ENCODE measurements around the gene ESRRA. TPM values are rescaled to one million over a fixed set of nuclear protein-coding genes. Genes with fewer than 3 reads are reported as not detected.
"Not testable (repeated sequence)": the region's sequence is repeated elsewhere in the genome, so short reads cannot be mapped to it uniquely, and the experiment has no call there.

The ESRRA gene
- total and polyA plus RNA-seq, 2 donors, result 13.3 to 53.2 TPM

DNA sequence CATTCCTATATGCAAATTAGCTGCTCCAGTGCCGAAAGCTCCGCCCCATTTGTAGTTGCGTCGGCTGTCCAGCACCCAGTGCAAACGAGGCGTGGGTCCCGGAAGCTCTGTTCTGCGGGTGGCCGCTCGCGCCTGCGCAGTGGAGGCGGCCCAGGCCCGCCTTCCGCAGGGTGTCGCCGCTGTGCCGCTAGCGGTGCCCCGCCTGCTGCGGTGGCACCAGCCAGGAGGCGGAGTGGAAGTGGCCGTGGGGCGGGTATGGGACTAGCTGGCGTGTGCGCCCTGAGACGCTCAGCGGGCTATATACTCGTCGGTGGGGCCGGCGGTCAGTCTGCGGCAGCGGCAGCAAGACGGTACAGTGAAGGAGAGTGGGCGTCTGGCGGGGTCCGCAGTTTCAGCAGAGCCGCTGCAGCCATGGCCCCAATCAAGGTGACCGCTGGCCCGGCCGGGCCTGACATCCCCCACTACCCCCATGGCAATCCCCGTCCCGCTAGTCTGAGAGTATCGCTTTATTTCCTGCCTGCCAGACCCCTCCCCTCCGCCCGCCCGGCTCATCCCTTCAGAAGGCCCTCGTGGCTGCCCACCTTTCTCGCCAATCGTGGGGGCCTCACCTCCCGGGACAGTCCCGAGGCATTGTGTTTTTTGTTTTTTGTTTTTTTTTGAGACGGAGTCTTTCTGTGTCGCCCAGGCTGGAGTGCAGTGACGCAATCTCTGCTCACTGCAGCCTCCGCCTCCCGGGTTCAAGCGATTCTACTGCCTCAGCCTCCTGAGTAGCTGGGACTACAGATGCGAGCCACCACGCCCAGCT, 12.8 kb downstream of the ESRRA start, which contains the start of gene PRDX5:
TSS of gene PRDX5 (plus strand) at position 161 of the 805 bp plus-strand sequence. CDS start at position 256, 95 bp downstream.
- H3K4me3 ChIP-seq (ENCODE audit: low read depth, low read length), result peak within 1 kb of the TSS; percentile 74
- under 1% methylated on average over 61 of the region's 61 CpGs for WGBS
- H3K27ac ChIP-seq (ENCODE audit: low read depth), result peak within 1 kb of the TSS; percentile 97
- peaks cover 2% of the 10 kb centered on the region for H3K36me3 ChIP-seq (ENCODE audit: insufficient read depth)
- DNase-seq (ENCODE audit: extremely low spot score), result peak; percentile 93
- H3K4me1 ChIP-seq (ENCODE audit: insufficient read depth), result no peaks in the 10 kb centered on the region

DNA sequence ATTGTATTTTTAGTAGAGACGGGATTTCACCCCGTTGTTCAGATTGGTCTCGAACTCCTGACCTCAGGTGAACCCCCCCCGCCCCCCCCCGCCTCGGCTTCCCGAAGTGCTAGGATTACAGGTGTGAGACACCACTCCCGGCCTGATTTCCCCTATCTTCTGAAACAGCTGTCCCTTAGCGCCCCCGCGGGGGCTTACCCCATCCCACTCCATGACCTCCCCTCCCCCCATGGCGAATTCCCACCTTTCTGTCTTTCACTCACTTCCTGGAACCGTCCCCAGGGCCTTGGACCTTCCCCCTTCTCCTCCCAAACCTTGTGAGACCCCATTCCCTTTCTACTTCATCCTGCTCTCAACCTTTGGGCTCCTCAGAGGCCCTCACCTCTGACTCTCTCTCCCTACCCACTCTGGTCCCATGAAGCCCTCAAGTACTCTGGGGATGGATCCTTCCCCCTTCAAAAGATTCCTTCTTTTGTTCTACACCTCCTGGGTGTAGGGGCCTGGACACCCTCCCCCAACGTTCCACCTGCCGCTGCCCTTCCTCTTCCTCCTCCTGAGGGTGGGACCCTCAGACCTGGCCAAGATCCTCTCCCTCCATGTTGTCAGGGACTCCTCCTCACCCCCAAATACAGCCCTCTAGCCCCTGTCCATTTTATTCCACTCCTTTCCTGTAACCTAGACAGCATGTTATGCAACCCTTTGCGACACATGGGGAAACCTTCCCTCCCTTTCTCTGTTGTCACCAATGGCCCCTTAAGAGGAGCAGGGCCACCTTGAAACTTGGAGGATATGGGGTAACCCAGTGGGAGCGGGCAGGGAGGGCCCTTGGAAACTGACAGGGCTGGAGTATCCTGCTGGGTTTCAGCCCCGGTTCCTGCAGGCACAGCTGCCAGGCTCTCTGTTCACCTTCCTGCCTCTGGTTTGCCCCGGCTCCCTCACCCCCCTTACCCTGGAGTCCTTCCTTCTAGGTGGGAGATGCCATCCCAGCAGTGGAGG, 13.7 kb downstream of the ESRRA start:
- peak overlapping the region; percentile 96 for H3K27ac ChIP-seq (ENCODE audit: low read depth)
- DNase-seq (ENCODE audit: extremely low spot score), result no peak
- H3K4me1 ChIP-seq (ENCODE audit: insufficient read depth), result no peaks in the 10 kb centered on the region
- H3K36me3 ChIP-seq (ENCODE audit: insufficient read depth), result peaks cover 2% of the 10 kb centered on the region
- H3K4me3 ChIP-seq (ENCODE audit: low read depth, low read length), result peak overlapping the region; percentile 74
- WGBS, result 26% methylated on average over 19 of the region's 19 CpGs

DNA sequence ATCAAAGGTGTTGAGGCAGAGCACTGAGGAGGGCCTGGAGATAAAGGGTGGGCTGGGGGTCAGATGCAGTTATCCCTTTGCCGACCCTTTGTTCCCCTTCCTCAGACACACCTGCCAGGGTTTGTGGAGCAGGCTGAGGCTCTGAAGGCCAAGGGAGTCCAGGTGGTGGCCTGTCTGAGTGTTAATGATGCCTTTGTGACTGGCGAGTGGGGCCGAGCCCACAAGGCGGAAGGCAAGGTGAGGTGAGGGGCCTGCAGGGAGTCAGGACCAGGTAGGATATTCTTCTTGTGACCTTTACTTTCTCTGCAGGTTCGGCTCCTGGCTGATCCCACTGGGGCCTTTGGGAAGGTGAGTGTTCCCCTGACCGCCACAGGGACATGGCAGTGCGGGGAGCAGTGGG, 15.2 kb downstream of the ESRRA start:
- WGBS, result 94% methylated on average over 7 of the region's 7 CpGs
- Histone ChIP-seq H3K27ac (ENCODE audit: low read depth) (peak overlapping the region; percentile 49), H3K4me1 (ENCODE audit: insufficient read depth) (no peaks in the 10 kb centered on the region), H3K4me3 (ENCODE audit: low read depth, low read length) (no peak overlapping the region), H3K36me3 (ENCODE audit: insufficient read depth) (peaks cover 2% of the 10 kb centered on the region)
- no peak for DNase-seq (ENCODE audit: extremely low spot score)

DNA sequence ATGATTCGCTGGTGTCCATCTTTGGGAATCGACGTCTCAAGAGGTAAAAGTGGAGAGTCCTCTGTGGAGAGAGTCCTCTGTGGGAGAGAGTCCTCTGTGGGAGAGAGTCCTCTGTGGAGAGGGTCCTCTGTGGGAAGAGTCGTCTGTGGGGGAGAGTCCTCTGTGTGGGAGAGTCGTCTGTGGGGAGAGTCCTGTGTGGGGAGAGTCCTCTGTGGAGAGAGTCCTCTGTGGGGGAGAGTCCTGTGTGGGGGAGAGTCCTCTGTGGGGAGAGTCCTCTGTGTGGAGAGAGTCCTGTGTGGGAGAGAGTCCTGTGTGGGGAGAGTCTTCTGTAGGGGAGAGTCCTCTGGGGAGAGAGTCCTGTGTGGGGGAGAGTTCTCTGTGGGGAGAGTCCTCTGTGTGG, 15.7 kb downstream of the ESRRA start:
- no peaks in the 10 kb centered on the region for H3K4me1 ChIP-seq (ENCODE audit: insufficient read depth)
- H3K4me3 ChIP-seq (ENCODE audit: low read depth, low read length), result no peak overlapping the region
- H3K36me3 ChIP-seq (ENCODE audit: insufficient read depth), result peaks cover 2% of the 10 kb centered on the region
- DNase-seq (ENCODE audit: extremely low spot score), result no peak
- H3K27ac ChIP-seq (ENCODE audit: low read depth), result peak overlapping the region; percentile 73
- WGBS, result 85% methylated on average over 5 of the region's 5 CpGs

DNA sequence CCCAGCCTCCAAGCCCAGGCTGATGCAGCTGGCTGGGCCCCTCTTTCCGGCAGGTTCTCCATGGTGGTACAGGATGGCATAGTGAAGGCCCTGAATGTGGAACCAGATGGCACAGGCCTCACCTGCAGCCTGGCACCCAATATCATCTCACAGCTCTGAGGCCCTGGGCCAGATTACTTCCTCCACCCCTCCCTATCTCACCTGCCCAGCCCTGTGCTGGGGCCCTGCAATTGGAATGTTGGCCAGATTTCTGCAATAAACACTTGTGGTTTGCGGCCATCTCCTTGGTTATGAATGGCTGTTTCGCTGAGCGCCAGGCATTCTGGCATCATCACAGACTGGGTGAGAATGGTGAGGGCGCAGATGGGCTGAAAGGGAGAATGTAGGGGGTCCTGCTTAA, 16.2 kb downstream of the ESRRA start:
- peaks cover 2% of the 10 kb centered on the region for H3K36me3 ChIP-seq (ENCODE audit: insufficient read depth)
- peak overlapping the region; percentile 73 for H3K27ac ChIP-seq (ENCODE audit: low read depth)
- DNase-seq (ENCODE audit: extremely low spot score), result no peak
- 79% methylated on average over 5 of the region's 5 CpGs for WGBS
- H3K4me3 ChIP-seq (ENCODE audit: low read depth, low read length), result no peak overlapping the region
- H3K4me1 ChIP-seq (ENCODE audit: insufficient read depth), result no peaks in the 10 kb centered on the region

DNA sequence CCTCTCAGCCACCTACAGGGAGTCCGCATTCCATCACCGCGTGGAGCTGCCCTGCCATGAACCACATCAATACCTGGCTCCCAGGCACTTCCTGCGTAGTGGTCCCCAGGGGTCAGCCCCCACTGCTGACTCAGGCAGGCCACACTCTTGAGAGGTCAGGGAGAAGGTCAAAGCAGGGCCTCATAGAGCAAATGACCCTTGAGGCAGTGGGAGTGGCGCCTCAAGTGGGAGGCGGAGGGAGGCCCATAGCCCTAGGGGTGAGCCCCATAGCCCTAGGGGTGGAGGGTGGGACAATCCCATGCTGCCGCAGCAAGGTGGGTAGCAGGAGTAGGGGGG, 17.6 kb downstream of the ESRRA start:
- 84% methylated on average over 7 of the region's 7 CpGs for WGBS
- Histone ChIP-seq H3K36me3 (ENCODE audit: insufficient read depth) (peaks cover 2% of the 10 kb centered on the region), H3K4me1 (ENCODE audit: insufficient read depth) (no peaks in the 10 kb centered on the region), H3K27ac (ENCODE audit: low read depth) (no peak overlapping the region), H3K4me3 (ENCODE audit: low read depth, low read length) (no peak overlapping the region)
- no peak for DNase-seq (ENCODE audit: extremely low spot score)

DNA sequence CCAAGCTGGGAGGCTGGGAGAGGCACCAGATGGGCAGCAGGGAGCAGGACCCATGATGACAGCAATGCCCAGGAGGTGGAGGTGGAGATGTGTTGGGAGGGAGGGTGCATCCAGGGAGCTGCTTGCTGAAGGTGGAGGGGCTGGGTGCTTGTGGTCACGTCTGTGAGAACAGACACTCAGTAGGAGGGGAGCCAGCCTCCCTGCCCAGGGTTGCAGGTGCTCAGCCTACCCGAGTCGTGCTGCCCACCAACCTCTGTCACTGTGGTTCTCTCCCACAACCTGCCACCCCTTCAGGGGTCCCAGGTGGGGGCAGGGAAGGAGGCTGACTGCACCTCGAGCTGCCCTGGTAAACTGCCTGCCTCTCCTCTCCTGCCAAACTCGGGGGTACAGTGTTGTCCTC, 18.0 kb downstream of the ESRRA start:
- DNase-seq (ENCODE audit: extremely low spot score), result no peak
- Histone ChIP-seq H3K27ac (ENCODE audit: low read depth) (no peak overlapping the region), H3K4me1 (ENCODE audit: insufficient read depth) (no peaks in the 10 kb centered on the region), H3K4me3 (ENCODE audit: low read depth, low read length) (no peak overlapping the region), H3K36me3 (ENCODE audit: insufficient read depth) (peaks cover 2% of the 10 kb centered on the region)
- WGBS, result 68% methylated on average over 5 of the region's 5 CpGs

DNA sequence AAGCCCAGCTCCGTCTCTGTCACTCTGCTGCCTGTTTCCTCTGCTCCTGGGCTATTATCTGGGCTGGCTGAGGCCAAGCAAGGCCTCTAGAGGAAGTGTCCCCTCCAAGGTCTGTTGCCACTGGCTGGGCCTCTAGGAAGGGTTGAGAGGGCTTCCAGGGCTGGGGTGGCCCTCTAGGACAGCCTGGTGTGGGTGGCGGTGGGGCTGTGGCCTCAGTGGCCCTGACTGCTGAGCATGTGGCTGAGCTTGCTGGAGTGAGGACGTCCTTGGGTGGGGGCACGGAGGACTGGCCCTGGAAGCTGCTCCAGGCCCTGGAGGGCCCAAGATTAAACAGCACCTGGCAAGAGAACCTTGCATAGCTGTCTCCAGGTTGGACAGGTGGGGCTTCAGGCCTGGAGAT, 18.7 kb downstream of the ESRRA start:
- whole genome bisulfite sequencing, result 83% methylated on average over 4 of the region's 4 CpGs
- peak overlapping the region; percentile 56 for H3K27ac ChIP-seq (ENCODE audit: low read depth)
- not testable (repeated sequence) for H3K36me3 ChIP-seq (ENCODE audit: insufficient read depth); H3K4me3 ChIP-seq (ENCODE audit: low read depth, low read length); DNase-seq (ENCODE audit: extremely low spot score); H3K4me1 ChIP-seq (ENCODE audit: insufficient read depth)

DNA sequence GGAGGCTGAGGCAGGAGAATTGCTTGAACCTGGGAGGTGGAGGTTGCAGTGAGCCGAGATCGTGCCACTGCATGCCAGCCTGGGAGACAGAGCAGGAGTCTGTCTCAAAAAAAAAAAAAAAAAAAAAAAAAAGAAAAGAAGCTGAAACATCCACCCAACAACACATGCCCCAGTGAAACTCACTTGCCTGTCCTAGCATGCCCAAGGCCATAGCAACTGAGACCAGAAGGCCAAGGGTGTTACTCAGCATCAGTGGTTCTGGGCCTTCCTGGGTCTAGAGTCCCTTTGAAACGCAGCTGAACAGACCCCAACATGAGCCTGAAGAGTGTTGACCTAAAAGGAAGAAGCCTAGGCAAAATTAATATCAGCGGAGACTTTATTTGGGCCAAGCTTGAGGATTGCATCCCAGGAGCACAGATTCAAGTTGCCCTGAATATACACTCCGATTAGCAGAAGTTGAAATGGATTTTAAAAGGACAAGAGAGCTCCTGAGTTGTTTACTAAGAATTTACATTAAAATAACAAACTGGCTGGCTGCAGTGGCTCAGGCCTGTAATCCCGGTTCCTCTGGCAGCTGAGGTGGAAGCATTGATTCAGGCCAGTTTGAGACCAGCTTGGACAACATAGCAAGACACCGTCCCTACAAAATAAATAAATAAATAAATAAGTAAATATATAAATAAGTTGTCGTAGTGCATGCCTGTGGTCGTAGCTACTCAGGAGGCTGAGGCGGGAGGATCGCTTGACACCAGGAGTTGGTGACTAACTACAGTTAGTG, 19.6 kb downstream of the ESRRA start:
- WGBS, result 58% methylated on average over 11 of the region's 11 CpGs
- Histone ChIP-seq H3K4me3 (ENCODE audit: low read depth, low read length) (no peak overlapping the region), H3K4me1 (ENCODE audit: insufficient read depth) (no peaks in the 10 kb centered on the region), H3K27ac (ENCODE audit: low read depth) (peak overlapping the region; percentile 28), H3K36me3 (ENCODE audit: insufficient read depth) (peaks cover 2% of the 10 kb centered on the region)
- DNase-seq (ENCODE audit: extremely low spot score), result no peak

DNA sequence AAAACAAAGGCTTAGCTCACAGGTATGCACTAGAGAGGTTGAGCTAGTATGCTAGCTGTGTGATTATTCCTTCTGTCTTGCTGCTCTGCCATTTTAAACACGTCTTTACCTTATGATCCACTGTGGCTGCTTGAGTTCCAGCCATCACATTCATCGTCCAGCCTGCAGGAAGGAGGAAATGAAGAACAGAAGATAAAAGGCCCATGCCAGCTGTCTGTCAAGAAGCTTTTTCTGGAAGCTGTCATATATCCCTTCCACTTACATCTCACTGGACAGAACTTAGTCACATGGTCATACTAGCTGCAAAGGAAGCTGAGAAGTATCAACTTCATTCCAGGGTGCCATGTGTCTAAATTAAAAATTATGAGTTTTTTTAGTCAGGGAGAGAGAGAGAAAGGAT, 22.1 kb downstream of the ESRRA start:
- DNase-seq (ENCODE audit: extremely low spot score), result no peak
- Histone ChIP-seq H3K4me3 (ENCODE audit: low read depth, low read length) (no peak overlapping the region), H3K36me3 (ENCODE audit: insufficient read depth) (no peaks in the 10 kb centered on the region), H3K4me1 (ENCODE audit: insufficient read depth) (peaks cover 2% of the 10 kb centered on the region), H3K27ac (ENCODE audit: low read depth) (no peak overlapping the region)
- WGBS, result 93% methylated on average over 2 of the region's 2 CpGs

DNA sequence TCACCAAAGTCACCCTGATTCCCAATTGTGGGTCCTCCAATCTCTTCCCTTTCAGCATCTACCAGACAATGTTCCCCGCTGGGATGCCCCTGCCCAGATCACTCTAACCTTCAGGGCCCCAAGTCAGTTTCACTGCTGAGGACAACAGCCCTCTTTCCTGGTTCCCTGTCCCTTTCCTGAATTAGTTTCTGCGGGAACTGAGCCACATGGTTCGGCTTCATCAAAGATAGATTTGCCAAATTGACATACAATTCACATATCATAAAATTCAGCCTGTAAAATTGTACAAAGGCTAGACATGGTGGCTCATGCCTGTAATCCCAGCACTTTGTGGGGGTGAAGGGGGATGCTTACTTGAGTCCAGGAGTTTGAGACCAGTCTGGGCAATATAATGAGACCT, 22.7 kb downstream of the ESRRA start:
- WGBS, result 91% methylated on average over 3 of the region's 3 CpGs
- no peak overlapping the region for H3K4me3 ChIP-seq (ENCODE audit: low read depth, low read length)
- no peak overlapping the region for H3K27ac ChIP-seq (ENCODE audit: low read depth)
- H3K36me3 ChIP-seq (ENCODE audit: insufficient read depth), result no peaks in the 10 kb centered on the region
- no peak for DNase-seq (ENCODE audit: extremely low spot score)
- peaks cover 2% of the 10 kb centered on the region for H3K4me1 ChIP-seq (ENCODE audit: insufficient read depth)

DNA sequence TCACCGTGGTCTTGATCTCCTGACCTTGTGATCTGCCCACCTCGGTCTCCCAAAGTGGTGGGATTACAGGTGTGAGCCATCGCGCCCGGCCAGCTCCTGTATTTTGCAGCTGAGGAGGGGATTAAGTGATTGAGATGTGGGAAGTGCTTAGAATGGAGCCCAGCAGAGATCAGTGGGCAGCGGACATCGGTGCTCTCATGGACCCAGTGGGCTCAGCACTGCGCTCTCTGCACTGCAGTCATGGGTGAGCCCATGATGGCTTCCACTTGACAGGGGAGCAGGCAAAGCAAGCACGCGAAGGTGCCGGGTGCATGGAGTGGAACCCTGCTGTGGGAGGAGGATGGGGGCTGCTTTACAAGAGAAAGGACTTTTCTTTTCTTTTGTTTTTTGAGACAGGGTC, 25.6 kb downstream of the ESRRA start:
- no peak overlapping the region for H3K27ac ChIP-seq (ENCODE audit: low read depth)
- no peak overlapping the region for H3K4me3 ChIP-seq (ENCODE audit: low read depth, low read length)
- no peaks in the 10 kb centered on the region for H3K36me3 ChIP-seq (ENCODE audit: insufficient read depth)
- WGBS, result 79% methylated on average over 11 of the region's 11 CpGs
- peaks cover 2% of the 10 kb centered on the region for H3K4me1 ChIP-seq (ENCODE audit: insufficient read depth)
- no peak for DNase-seq (ENCODE audit: extremely low spot score)
